GM12872 (cell line): ENCODE data around the gene GAREM1.

Experiments used
- TF ChIP-seq, protein P1 (sequence below): IDR thresholded peaks from 3 replicates; pipeline ENCODE4 v1.5.1; 2011; ENCODE audit warnings: low read depth, mild to moderate bottlenecking, low read length, moderate library complexity; ENCODE audit not compliant: insufficient read depth

GAREM1 gene

DNA sequence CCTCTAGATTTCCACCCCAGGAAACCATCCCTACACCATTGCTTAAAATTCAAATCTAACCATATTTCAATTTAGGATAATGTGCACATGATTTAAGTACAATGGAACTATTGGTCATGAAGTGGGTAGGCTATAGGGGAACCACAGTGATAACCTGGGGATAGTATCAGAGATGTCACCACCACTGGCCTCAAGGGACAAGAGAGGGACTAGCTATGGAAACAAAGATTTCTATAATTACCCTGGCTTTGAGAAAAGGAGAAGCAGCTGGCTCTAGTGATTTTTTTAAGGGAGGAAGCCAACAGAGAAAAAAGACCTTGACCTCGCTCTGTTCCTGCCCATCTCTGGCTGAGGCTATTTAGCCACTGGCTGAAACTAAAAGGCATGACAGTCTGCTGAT lies 148.9 kb downstream of the GAREM1 start:
- TF ChIP-seq, protein P1, sequence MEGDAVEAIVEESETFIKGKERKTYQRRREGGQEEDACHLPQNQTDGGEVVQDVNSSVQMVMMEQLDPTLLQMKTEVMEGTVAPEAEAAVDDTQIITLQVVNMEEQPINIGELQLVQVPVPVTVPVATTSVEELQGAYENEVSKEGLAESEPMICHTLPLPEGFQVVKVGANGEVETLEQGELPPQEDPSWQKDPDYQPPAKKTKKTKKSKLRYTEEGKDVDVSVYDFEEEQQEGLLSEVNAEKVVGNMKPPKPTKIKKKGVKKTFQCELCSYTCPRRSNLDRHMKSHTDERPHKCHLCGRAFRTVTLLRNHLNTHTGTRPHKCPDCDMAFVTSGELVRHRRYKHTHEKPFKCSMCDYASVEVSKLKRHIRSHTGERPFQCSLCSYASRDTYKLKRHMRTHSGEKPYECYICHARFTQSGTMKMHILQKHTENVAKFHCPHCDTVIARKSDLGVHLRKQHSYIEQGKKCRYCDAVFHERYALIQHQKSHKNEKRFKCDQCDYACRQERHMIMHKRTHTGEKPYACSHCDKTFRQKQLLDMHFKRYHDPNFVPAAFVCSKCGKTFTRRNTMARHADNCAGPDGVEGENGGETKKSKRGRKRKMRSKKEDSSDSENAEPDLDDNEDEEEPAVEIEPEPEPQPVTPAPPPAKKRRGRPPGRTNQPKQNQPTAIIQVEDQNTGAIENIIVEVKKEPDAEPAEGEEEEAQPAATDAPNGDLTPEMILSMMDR: no peak

DNA sequence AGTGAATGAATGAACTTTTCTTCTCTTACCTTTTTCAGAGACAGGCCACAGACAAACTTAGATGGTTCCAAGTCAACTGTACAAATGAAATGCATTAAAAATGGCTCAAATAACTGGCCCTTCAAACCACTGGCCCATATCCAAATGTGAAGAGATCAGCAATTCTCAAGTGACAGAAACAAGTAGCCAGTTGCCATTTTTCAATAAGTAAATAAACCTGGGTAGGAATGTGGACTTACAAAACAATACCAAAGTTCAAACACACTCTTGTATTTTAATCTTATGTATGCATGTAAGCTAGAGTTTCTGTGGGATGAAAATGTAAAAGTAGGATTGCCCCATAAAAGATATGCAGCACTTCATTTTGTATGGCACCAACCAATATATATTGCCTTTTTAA lies 151.6 kb downstream of the GAREM1 start:
- TF ChIP-seq, protein P1: no peak

DNA sequence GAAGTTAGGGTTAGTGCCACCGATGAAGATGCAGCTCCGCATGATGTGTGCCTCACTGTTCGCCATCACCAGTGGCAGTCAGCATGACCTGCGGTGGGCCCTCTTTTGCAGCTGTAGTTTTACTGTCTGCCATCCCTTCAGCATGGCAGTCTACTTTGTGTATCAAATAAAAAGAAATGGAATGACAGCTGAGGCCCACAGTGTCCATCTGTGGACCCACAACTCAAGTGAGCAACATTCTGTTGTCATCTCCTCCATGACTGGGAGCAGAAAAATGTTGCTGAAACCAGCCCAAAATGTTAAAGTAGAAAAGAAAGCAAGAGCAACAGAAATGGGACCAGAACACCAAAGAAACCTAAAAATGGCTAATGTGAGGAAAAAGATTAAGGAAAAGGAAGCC lies 152.1 kb downstream of the GAREM1 start:
- TF ChIP-seq, protein P1: no peak

DNA sequence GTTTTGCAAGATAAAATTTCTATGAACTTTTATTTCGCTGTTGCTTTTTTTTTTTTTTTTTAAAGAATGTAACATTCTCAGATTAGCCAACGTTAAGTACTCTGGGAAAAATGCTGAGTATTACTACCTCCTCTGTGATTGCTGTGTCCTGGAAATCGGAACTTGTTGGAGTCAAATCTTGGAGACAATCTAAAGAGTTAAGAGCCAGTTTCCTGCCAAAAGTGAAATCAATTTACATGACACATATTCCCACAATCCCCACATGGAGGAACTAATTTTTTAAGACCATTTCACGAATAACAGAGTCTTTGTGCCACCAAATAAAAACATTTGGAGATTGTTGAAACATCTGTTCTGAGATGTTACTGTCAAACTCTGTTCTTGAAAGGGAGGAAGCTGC lies 153.0 kb downstream of the GAREM1 start:
- TF ChIP-seq, protein P1: no peak

DNA sequence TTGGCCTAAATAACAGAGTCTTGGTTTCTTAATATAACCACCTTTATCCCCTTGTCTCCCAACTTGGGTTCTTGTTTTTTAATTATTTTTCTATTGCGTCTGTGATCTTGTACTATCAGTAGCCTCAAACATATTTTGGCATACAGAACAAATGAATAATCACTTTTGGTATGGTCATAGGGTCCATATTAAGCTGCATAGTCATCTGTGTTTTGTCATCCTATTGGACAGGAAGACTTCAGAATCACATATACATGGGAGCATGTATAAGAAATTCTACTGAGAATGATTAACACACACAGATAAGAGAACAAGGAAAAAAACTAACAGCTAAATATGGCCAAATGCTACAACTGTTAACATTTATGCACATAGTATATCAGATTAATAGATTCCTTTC lies 154.8 kb downstream of the GAREM1 start:
- TF ChIP-seq, protein P1: no peak

DNA sequence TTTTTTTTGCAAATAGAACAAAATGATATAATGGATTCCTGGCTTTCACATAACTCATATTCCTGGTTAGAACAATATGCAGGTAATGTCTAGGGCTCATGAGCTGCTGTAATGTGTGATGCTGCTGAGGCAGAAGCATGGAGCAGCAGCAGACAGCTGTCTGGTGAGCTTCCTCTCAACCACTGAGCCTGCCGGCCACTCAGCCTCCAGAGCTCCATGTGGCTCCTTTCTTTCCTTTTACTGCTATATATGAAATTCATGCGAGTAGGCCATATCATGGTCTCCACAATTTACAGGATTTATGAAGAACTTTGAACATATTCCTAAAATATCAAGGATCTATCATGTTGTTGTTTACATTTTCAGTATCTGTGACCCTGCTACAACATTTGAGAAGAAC lies 159.9 kb downstream of the GAREM1 start:
- TF ChIP-seq, protein P1: no peak

DNA sequence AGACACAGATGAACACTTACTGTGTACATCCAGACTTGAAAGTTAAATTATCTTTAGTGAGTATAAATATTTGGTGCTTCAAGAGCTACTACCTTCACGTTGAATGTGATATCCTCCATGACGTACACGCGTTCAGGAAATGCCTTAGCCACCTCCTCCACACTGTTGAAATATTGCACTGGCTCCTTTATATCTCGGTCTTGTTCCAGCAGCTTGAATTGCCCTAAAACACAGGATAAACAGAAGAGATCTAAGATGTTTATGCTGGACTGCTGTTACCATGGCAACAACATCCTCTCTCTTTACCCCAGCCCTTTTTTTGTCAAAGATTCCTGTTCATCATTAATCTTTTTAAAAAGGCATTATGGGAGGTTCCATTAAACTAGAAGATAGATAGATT lies 160.6 kb downstream of the GAREM1 start:
- TF ChIP-seq, protein P1: no peak
